Measurements from ENCODE around the gene PET100. TPM values are rescaled to one million over a fixed set of nuclear protein-coding genes. Genes with fewer than 3 reads are reported as not detected.

Gene PET100
- total and polyA plus RNA-seq, 2 experiments from 2014 or later, result 8.6 to 636 TPM

DNA sequence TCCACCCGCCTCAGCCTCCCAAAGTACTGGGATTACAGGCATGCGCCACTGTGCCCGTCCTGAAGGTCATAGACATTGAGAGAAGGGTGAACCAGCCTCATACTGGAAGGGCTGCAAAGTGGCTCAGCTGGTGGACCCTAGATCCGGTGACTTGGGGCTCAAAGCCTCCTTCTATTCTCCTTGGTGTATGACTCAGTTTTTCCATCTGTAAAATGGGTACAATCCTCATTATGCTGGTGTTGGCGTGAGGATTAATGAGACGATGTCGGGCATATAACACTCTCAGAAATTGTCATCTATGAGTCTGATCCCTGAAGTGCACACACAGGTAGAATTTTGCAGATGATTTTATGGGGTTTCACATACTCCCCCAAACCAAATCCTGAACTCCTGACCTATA, 39.8 kb upstream of the PET100 start:
- no peak for TF ChIP-seq NANOG (IDR thresholded peaks at IDR 0.05; ENCODE audit: borderline replicate concordance)
- TF ChIP-seq CREB1 (CRISPR knock-in tag; IDR thresholded peaks at IDR 0.05; ENCODE audit: low read depth), result no peak
- no peak for TF ChIP-seq CTCF (conservative IDR thresholded peaks at IDR 0.05; ENCODE audit: low read depth in 2 of 2)
- no peak for TF ChIP-seq ZNF462 (CRISPR knock-in tag; IDR thresholded peaks at IDR 0.05)
- TF ChIP-seq REST (IDR thresholded peaks at IDR 0.05; ENCODE audit: unreplicated experiment), result no peak
- TF ChIP-seq JUNB (IDR thresholded peaks at IDR 0.05; ENCODE audit: unreplicated experiment), result no peak
- H3K4me1 ChIP-seq (ENCODE audit: insufficient read depth), result no peaks in the 10 kb centered on the region
- no peak overlapping the region for H3K4me3 ChIP-seq
- no peak overlapping the region for H3K4me3 Mint-ChIP-seq
- no peak overlapping the region for H2AFZ ChIP-seq
- no peaks in the 10 kb centered on the region for H3K36me3 ChIP-seq (ENCODE audit: insufficient read depth)
- no peaks in the 10 kb centered on the region for H3F3A ChIP-seq (replicated peaks; ENCODE audit: low read depth)
- no peaks in the 10 kb centered on the region for H3K4me1 Mint-ChIP-seq
- peaks cover 6% of the 10 kb centered on the region; the same call in 1 of the 2 replicates for H3K27me3 ChIP-seq (ENCODE audit: insufficient read depth)
- no peaks in the 10 kb centered on the region for H3K9me3 Mint-ChIP-seq
- no peaks in the 10 kb centered on the region for H3K79me2 ChIP-seq (replicated peaks; ENCODE audit: insufficient read depth)
- H3K4me2 ChIP-seq, result no peak overlapping the region
- H4K20me1 ChIP-seq (replicated peaks; ENCODE audit: insufficient read depth), result no peaks in the 10 kb centered on the region
- no peak overlapping the region for H3K27ac Mint-ChIP-seq
- no peak overlapping the region for H3K27ac ChIP-seq (ENCODE audit: low read depth)
- ATAC-seq (no peak), DNase-seq (ENCODE audit: low spot score) (no peak)
- no peaks in the 10 kb centered on the region for H3K9me2 ChIP-seq (ENCODE audit: insufficient read depth)
- peaks cover 11% of the 10 kb centered on the region for H3K27me3 Mint-ChIP-seq (ENCODE audit: insufficient read depth, low read depth, poor library complexity)
- H3K36me3 Mint-ChIP-seq (ENCODE audit: low read depth), result no peaks in the 10 kb centered on the region
